ENCODE results near the gene BLNK. TPM values are rescaled to one million over a fixed set of nuclear protein-coding genes. Genes with fewer than 3 reads are reported as not detected.

The BLNK gene
- polyA plus RNA-seq, 1 experiment, result not detected

- TF ChIP-seq CTCF (IDR thresholded peaks at IDR 0.05; ENCODE audit: insufficient read depth, low read depth, low read length), result no peak
- no peak for DNase-seq (ENCODE audit: low read depth)
- Histone ChIP-seq H3K27me3 (ENCODE audit: control insufficient read depth, insufficient read depth, low read length) (no peaks in the 10 kb centered on the region; the same call in 1 of the 2 replicates), H3K36me3 (ENCODE audit: control insufficient read depth, insufficient read depth, low read length) (no peaks in the 10 kb centered on the region), H3K4me3 (ENCODE audit: low read depth, low read length) (no peak overlapping the region)
- CTCF ChIA-PET, result no interaction called here
- POLR2A ChIA-PET, result no interaction called here
Measured at GRCh38 chr10:96288151-96288621, 16.8 kb upstream of the BLNK start.

GRCh38 chr10:96287392-96288105 is 16.2 kb upstream of the BLNK start:
- POLR2A ChIA-PET, result no interaction called here
- no peaks in the 10 kb centered on the region; the same call in 1 of the 2 replicates for H3K27me3 ChIP-seq (ENCODE audit: control insufficient read depth, insufficient read depth, low read length)
- DNase-seq (ENCODE audit: low read depth), result no peak
- TF ChIP-seq CTCF (IDR thresholded peaks at IDR 0.05; ENCODE audit: insufficient read depth, low read depth, low read length), result no peak
- H3K36me3 ChIP-seq (ENCODE audit: control insufficient read depth, insufficient read depth, low read length), result no peaks in the 10 kb centered on the region
- no peak overlapping the region for H3K4me3 ChIP-seq (ENCODE audit: low read depth, low read length)
- CTCF ChIA-PET, result interaction anchor here (0.7 to 1.4 kb wide), 2 partner anchors 264 to 271 kb away, joined by 3 to 6 read pairs; no protein-coding TSS in a partner anchor

GRCh38 chr10:96285331-96285752 is 14.0 kb upstream of the BLNK start:
- Histone ChIP-seq H3K4me3 (ENCODE audit: low read depth, low read length) (no peak overlapping the region), H3K27me3 (ENCODE audit: control insufficient read depth, insufficient read depth, low read length) (no peaks in the 10 kb centered on the region; the same call in 1 of the 2 replicates), H3K36me3 (ENCODE audit: control insufficient read depth, insufficient read depth, low read length) (no peaks in the 10 kb centered on the region)
- ChIA-PET CTCF (no interaction called here), POLR2A (no interaction called here)
- TF ChIP-seq CTCF (IDR thresholded peaks at IDR 0.05; ENCODE audit: insufficient read depth, low read depth, low read length), result no peak
- no peak for DNase-seq (ENCODE audit: low read depth)

GRCh38 chr10:96283756-96284155 is 12.4 kb upstream of the BLNK start:
- CTCF ChIA-PET, result interaction anchor here (0.6 kb wide), 1 partner anchor 267 kb away, joined by 3 read pairs; no protein-coding TSS in a partner anchor
- TF ChIP-seq CTCF (IDR thresholded peaks at IDR 0.05; ENCODE audit: insufficient read depth, low read depth, low read length), result no peak
- DNase-seq (ENCODE audit: low read depth), result no peak
- POLR2A ChIA-PET, result no interaction called here
- Histone ChIP-seq H3K36me3 (ENCODE audit: control insufficient read depth, insufficient read depth, low read length) (no peaks in the 10 kb centered on the region), H3K27me3 (ENCODE audit: control insufficient read depth, insufficient read depth, low read length) (no peaks in the 10 kb centered on the region; the same call in 1 of the 2 replicates), H3K4me3 (ENCODE audit: low read depth, low read length) (no peak overlapping the region)

GRCh38 chr10:96283351-96283750 is 12.0 kb upstream of the BLNK start:
- Histone ChIP-seq H3K4me3 (ENCODE audit: low read depth, low read length) (no peak overlapping the region), H3K36me3 (ENCODE audit: control insufficient read depth, insufficient read depth, low read length) (no peaks in the 10 kb centered on the region), H3K27me3 (ENCODE audit: control insufficient read depth, insufficient read depth, low read length) (no peaks in the 10 kb centered on the region; the same call in 1 of the 2 replicates)
- TF ChIP-seq CTCF (IDR thresholded peaks at IDR 0.05; ENCODE audit: insufficient read depth, low read depth, low read length), result no peak
- ChIA-PET POLR2A (no interaction called here), CTCF (no interaction called here)
- DNase-seq (ENCODE audit: low read depth), result no peak
